ENCODE measurements around the gene RSKR.

RSKR gene

DNA sequence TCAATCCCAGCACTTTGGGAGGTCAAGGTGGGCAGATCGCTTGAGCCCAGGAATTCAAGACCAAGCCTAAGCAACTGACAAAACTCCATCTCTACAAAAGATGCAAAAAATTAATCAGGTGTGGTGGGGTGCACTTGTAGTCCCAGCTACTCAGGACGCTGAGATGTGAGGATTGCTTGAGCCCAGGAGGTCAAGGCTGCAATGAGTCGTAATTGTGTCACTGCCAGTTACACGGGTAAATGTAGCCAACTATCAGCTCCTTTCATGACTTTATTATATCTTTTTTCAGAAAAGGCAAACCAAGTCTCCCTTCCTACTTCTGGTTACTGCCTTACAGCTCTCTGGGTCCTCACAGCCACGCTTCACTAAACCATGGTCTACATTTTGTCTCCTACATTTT, 43.8 kb upstream of the RSKR start:
- TF ChIP-seq, protein P1, sequence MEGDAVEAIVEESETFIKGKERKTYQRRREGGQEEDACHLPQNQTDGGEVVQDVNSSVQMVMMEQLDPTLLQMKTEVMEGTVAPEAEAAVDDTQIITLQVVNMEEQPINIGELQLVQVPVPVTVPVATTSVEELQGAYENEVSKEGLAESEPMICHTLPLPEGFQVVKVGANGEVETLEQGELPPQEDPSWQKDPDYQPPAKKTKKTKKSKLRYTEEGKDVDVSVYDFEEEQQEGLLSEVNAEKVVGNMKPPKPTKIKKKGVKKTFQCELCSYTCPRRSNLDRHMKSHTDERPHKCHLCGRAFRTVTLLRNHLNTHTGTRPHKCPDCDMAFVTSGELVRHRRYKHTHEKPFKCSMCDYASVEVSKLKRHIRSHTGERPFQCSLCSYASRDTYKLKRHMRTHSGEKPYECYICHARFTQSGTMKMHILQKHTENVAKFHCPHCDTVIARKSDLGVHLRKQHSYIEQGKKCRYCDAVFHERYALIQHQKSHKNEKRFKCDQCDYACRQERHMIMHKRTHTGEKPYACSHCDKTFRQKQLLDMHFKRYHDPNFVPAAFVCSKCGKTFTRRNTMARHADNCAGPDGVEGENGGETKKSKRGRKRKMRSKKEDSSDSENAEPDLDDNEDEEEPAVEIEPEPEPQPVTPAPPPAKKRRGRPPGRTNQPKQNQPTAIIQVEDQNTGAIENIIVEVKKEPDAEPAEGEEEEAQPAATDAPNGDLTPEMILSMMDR (IDR thresholded peaks at IDR 0.05; ENCODE audit: borderline replicate concordance, control extremely low read depth, extremely low read depth, insufficient read depth, missing control alignments): no peak
- in situ Hi-C loops (cut with MboI; ENCODE audit: low sequenced_read_pairs, unreplicated experiment): no loop called here
- no peak for DNase-seq (ENCODE audit: low spot score)

DNA sequence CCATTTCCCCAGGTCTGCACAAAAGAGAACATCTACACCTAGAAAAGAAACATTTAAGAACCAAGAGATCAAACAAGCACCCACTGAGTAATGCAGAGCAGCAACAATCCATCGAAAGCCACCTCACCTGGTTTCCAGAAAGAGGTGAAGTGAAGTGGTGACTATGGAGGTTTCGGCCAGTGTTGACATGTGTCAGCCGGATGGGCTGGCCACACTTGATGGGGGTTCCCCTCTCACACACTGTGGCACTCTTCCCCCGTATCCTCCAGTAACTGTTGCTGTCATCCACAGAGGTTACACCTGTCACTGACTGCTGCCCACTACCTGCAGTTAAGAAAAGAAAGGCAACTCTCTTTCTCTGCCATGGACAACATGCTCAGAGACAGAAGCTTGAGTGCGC, 41.2 kb upstream of the RSKR start:
- in situ Hi-C loops (cut with MboI; ENCODE audit: low sequenced_read_pairs, unreplicated experiment): no loop called here
- DNase-seq (ENCODE audit: low spot score): no peak
- TF ChIP-seq, protein P1 (IDR thresholded peaks at IDR 0.05; ENCODE audit: borderline replicate concordance, control extremely low read depth, extremely low read depth, insufficient read depth, missing control alignments): no peak

- no peak for DNase-seq (ENCODE audit: low spot score)
- in situ Hi-C loops (cut with MboI; ENCODE audit: low sequenced_read_pairs, unreplicated experiment): no loop called here
- TF ChIP-seq, protein P1 (IDR thresholded peaks at IDR 0.05; ENCODE audit: borderline replicate concordance, control extremely low read depth, extremely low read depth, insufficient read depth, missing control alignments): no peak
Observed at GRCh38 chr17:28648698-28649097, 34.7 kb upstream of the RSKR start.

- in situ Hi-C loops (cut with MboI; ENCODE audit: low sequenced_read_pairs, unreplicated experiment): no loop called here
- TF ChIP-seq, protein P1 (IDR thresholded peaks at IDR 0.05; ENCODE audit: borderline replicate concordance, control extremely low read depth, extremely low read depth, insufficient read depth, missing control alignments): no peak
- no peak for DNase-seq (ENCODE audit: low spot score)
Observed at GRCh38 chr17:28646039-28646754, 32.2 kb upstream of the RSKR start.

DNA sequence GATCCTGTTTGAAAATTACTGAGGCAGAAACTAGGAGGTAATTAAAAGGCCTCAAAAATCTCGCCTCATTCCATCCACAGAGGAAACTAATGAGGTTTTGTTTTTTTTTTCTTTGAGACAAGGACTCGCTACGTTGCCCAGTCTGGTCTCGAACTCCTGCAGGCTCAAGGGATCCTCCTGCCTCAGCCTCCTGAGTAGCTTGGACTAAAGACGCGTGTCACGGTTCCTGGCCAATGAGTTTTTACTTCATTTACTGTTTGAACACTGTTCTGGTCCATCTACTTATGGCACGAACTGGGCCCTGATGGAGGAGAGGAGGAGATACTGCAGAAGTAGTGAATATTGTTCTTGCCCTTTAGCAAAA, 31.6 kb upstream of the RSKR start:
- no peak for DNase-seq (ENCODE audit: low spot score)
- in situ Hi-C loops (cut with MboI; ENCODE audit: low sequenced_read_pairs, unreplicated experiment): no loop called here
- TF ChIP-seq, protein P1 (IDR thresholded peaks at IDR 0.05; ENCODE audit: borderline replicate concordance, control extremely low read depth, extremely low read depth, insufficient read depth, missing control alignments): no peak

DNA sequence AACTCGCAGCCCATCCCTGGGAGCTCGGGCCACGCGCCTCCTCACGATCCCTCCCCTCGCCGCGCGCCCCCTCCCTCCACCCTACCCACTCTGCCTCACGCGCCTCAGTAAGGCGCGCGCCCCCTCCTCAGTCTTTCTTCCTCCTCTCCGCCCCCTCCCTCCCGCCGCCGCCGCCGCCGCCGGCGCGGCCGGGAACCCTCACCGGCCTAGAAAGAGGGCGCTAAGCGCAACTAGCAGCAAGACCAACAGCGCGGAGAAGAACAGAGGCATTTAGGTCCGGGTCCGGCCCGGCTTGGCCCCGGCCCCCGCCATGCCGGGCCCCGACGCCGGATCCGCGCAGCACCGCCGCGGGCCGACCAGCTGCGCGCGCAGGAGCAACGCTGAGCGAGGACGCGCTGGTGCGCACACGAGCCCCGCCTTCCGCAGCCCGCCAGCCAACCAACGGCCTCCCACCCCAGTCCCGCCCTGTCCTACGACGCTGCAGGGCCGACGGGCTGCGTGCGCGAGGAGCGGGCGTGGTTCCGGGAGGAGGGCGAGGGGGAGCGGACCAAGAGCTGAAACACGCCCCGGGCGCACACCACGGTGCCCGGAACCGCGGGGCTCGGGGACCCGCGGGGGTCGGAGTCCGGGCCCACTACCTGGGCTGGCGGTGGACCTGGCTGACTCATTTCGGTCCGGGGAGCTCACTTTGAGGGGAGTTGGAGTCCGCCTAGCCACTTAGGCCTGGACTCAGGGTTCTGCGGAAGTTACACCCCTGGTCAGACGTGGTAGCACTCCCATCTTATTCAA, 31.0 kb upstream of the RSKR start, which contains the start of gene BLTP2:
Gene BLTP2 (minus strand): TSS at position 372 of the 789 bp plus-strand sequence. CDS start 102 bp downstream, at position 270.
- peak; percentile 99 for DNase-seq (ENCODE audit: low spot score)
- in situ Hi-C loops (cut with MboI; ENCODE audit: low sequenced_read_pairs, unreplicated experiment): no loop called here
- TF ChIP-seq, protein P1 (IDR thresholded peaks at IDR 0.05; ENCODE audit: borderline replicate concordance, control extremely low read depth, extremely low read depth, insufficient read depth, missing control alignments): no peak
